H1 (cell line): ENCODE results near the gene UTS2R. TPM values are rescaled to one million over a fixed set of nuclear protein-coding genes. Genes with fewer than 3 reads are reported as not detected.

Source experiments
- CTCF ChIA-PET: fragments of 300-600 bp; sonication (Branson Sonifier 250); formaldehyde crosslinking; loops from one replicate; lab custom pipeline; 2021; ENCODE audit not compliant: partially characterized antibody; lab: Charles Lee
- POLR2A ChIA-PET: fragments of 300-600 bp; sonication (Branson Sonifier 250); formaldehyde crosslinking; loops from one replicate; lab custom pipeline; 2021; ENCODE audit warnings: inconsistent platforms; ENCODE audit not compliant: partially characterized antibody; lab: Charles Lee
- DNase-seq, 2 experiments: peaks; one replicate each; pipeline versions ENCODE4 v3.0.0 to v3.0.0-alpha.2; 2010 to 2022; ENCODE audit warnings: low spot score in 2 of 2, low read depth in 1 of 2, mixed read lengths in 1 of 2
- FAIRE-seq: peaks from 2 replicates; lab custom pipeline; 2011; peaks lifted over from hg19 to GRCh38; lab: Jason Lieb, UNC
- H2AFZ ChIP-seq: 2 replicates; pipeline ENCODE4 v1.8.1; 2012; ENCODE audit warnings: low read length, inconsistent platforms
- H2AK5ac ChIP-seq: 2 replicates; pipeline ENCODE4 v1.6.1; 2013; ENCODE audit warnings: low read depth, low read length
- H2BK120ac ChIP-seq: replicated peaks from 2 replicates; pipeline ENCODE3; 2013; ENCODE audit warnings: low read depth, low read length, inconsistent platforms
- H2BK12ac ChIP-seq: 2 replicates; pipeline ENCODE4 v1.6.1; 2013; ENCODE audit warnings: low read depth, low read length
- H2BK15ac ChIP-seq: 2 replicates; pipeline ENCODE4 v1.6.1; 2013; ENCODE audit warnings: low read length
- H2BK20ac ChIP-seq: 2 replicates; pipeline ENCODE4 v1.6.1; 2013; ENCODE audit warnings: low read length
- H2BK5ac ChIP-seq: 2 replicates; pipeline ENCODE4 v1.6.1; 2013; ENCODE audit warnings: low read depth, low read length
- H3K14ac ChIP-seq: 2 replicates; pipeline ENCODE4 v1.6.1; 2013; ENCODE audit warnings: inconsistent platforms; ENCODE audit not compliant: insufficient read length
- H3K18ac ChIP-seq: 2 replicates; pipeline ENCODE4 v1.6.1; 2013; ENCODE audit warnings: low read length; ENCODE audit errors: extremely low read depth
- H3K23ac ChIP-seq: 2 replicates; pipeline ENCODE4 v1.6.1; 2013; ENCODE audit warnings: inconsistent platforms; ENCODE audit not compliant: insufficient read length
- H3K23me2 ChIP-seq: 2 replicates; pipeline ENCODE4 v1.6.1; 2013; ENCODE audit warnings: low read depth, low read length
- H3K27ac ChIP-seq: 2 replicates; pipeline ENCODE4 v1.6.1; 2011; ENCODE audit warnings: low read depth, low read length, inconsistent platforms
- H3K27me3 ChIP-seq, 4 experiments: replicated peaks in 1 of 4; 1 replicate in 1 of 4; 2 replicates in 3 of 4; pipeline versions ENCODE4 v1.6.1 to v1.8.1; 2011 to 2013; ENCODE audit warnings: low read length in 3 of 4, mild to moderate bottlenecking in 3 of 4, inconsistent platforms in 2 of 4, mixed read lengths in 2 of 4, moderate library complexity in 1 of 4; ENCODE audit not compliant: control insufficient read depth in 3 of 4, insufficient read depth in 3 of 4; ENCODE audit errors: extremely low read depth in 1 of 4
- H3K36me3 ChIP-seq, 4 experiments: 2 replicates each; pipeline versions ENCODE4 v1.6.1 to v1.8.1; 2011 to 2013; ENCODE audit warnings: mild to moderate bottlenecking in 4 of 4, low read length in 3 of 4, moderate library complexity in 2 of 4, control low read depth in 1 of 4, inconsistent platforms in 1 of 4; ENCODE audit not compliant: insufficient read depth in 4 of 4, control insufficient read depth in 2 of 4
- H3K4ac ChIP-seq: replicated peaks from 2 replicates; pipeline ENCODE3; 2013; ENCODE audit warnings: low read length, low read depth, mixed read lengths, inconsistent platforms; ENCODE audit not compliant: insufficient read length
- H3K4me1 ChIP-seq, 4 experiments: replicated peaks in 1 of 4; 1 replicate in 1 of 4; 2 replicates in 3 of 4; pipeline versions ENCODE4 v1.6.1 to v1.8.1; 2011 to 2013; ENCODE audit warnings: low read length in 3 of 4, inconsistent platforms in 2 of 4, mixed read lengths in 1 of 4; ENCODE audit not compliant: insufficient read depth in 4 of 4, control insufficient read depth in 3 of 4
- H3K4me2 ChIP-seq, 2 experiments: 2 replicates each; pipeline versions ENCODE4 v1.6.1 to v1.8.1; 2011 to 2013; ENCODE audit warnings: low read depth in 2 of 2, low read length in 2 of 2, control low read depth in 1 of 2, inconsistent platforms in 1 of 2, mild to moderate bottlenecking in 1 of 2; ENCODE audit not compliant: insufficient read depth in 1 of 2
- H3K4me3 ChIP-seq, 4 experiments: fragments of 200-600, 300-600 bp in 1 of 4; sonication (generic), shearing (Covaris generic), sonication (Bioruptor Twin) in 1 of 4; 2 replicates each; pipeline versions ENCODE4 v1.5.1 to v1.8.1; 2011 to 2016; ENCODE audit warnings: low read length in 4 of 4, low read depth in 3 of 4, control low read depth in 2 of 4, inconsistent platforms in 2 of 4, mild to moderate bottlenecking in 2 of 4, mixed read lengths in 1 of 4, moderate library complexity in 1 of 4; ENCODE audit not compliant: insufficient read depth in 2 of 4; ENCODE audit errors: extremely low read depth in 1 of 4
- H3K56ac ChIP-seq: replicated peaks from 2 replicates; pipeline ENCODE3; 2013; ENCODE audit warnings: low read depth, mild to moderate bottlenecking, mixed read lengths, low read length, inconsistent platforms; ENCODE audit not compliant: insufficient read length
- H3K79me1 ChIP-seq: 2 replicates; pipeline ENCODE4 v1.6.1; 2013; ENCODE audit warnings: low read depth, low read length, control low read depth
- H3K79me2 ChIP-seq, 2 experiments: 2 replicates each; pipeline versions ENCODE4 v1.6.1 to v1.8.1; 2012 to 2013; ENCODE audit warnings: low read length in 2 of 2, mild to moderate bottlenecking in 2 of 2, inconsistent platforms in 1 of 2; ENCODE audit not compliant: insufficient read depth in 2 of 2, control insufficient read depth in 1 of 2
- H3K9ac ChIP-seq, 4 experiments: replicated peaks in 1 of 4; 1 replicate in 1 of 4; 2 replicates in 3 of 4; pipeline versions ENCODE4 v1.6.1 to v1.8.1; 2011 to 2013; ENCODE audit warnings: low read depth in 3 of 4, low read length in 3 of 4, control low read depth in 2 of 4, mild to moderate bottlenecking in 2 of 4, moderate library complexity in 2 of 4, inconsistent platforms in 1 of 4; ENCODE audit errors: extremely low read depth in 1 of 4
- H3K9me3 ChIP-seq, 2 experiments: 2 replicates each; pipeline versions ENCODE4 v1.6.1 to v1.8.1; 2012 to 2013; ENCODE audit warnings: mild to moderate bottlenecking in 2 of 2, moderate library complexity in 2 of 2, control low read depth in 1 of 2, inconsistent platforms in 1 of 2, low read depth in 1 of 2, low read length in 1 of 2, mixed read lengths in 1 of 2; ENCODE audit not compliant: insufficient read depth in 2 of 2
- H4K20me1 ChIP-seq, 2 experiments: replicated peaks in 1 of 2; 2 replicates each; pipeline versions ENCODE3 to v1.8.1; 2011 to 2013; ENCODE audit warnings: inconsistent platforms in 2 of 2, low read length in 2 of 2, mild to moderate bottlenecking in 1 of 2; ENCODE audit not compliant: insufficient read depth in 2 of 2, control insufficient read depth in 1 of 2
- H4K5ac ChIP-seq: 2 replicates; pipeline ENCODE4 v1.6.1; 2013; ENCODE audit warnings: low read length, low read depth, mixed read lengths, inconsistent platforms; ENCODE audit not compliant: insufficient read length
- H4K8ac ChIP-seq: 2 replicates; pipeline ENCODE4 v1.8.0; 2013; ENCODE audit warnings: mild to moderate bottlenecking, moderate library complexity, low read length, inconsistent platforms; ENCODE audit not compliant: insufficient read depth; ENCODE audit errors: extremely low read depth
- H4K91ac ChIP-seq: replicated peaks from 2 replicates; pipeline ENCODE3; 2013; ENCODE audit warnings: low read length, mixed read lengths, inconsistent platforms; ENCODE audit not compliant: insufficient read length
- GABPA ChIP-seq: IDR thresholded peaks from 2 replicates; pipeline ENCODE4 v1.6.1; 2011; ENCODE audit warnings: mild to moderate bottlenecking, low read length, moderate library complexity, borderline replicate concordance; ENCODE audit not compliant: insufficient read depth
- WGBS, 2 experiments: shearing (Covaris generic) in 1 of 2; methylation state at CpG; one replicate each; pipeline versions ENCODE4 v1.1.6 to v1.1.7; 2013 to 2015; ENCODE audit warnings: low lambda C conversion rate in 2 of 2, mixed read lengths in 2 of 2, inconsistent platforms in 1 of 2, low coverage in 1 of 2, missing lambda C conversion rate in 1 of 2; ENCODE audit not compliant: insufficient replicate concordance in 2 of 2, insufficient coverage in 1 of 2, insufficient read length in 1 of 2; ENCODE audit errors: extremely low coverage in 1 of 2, missing lambda C conversion rate in 1 of 2; 5-methylcytosine and 5-hydroxymethylcytosine counted together
- polyA plus RNA-seq, 7 experiments: library from polyadenylated mRNA; depleted of rRNA in 3 of 7; stranded (reverse) in 5 of 7; unstranded in 2 of 7; fragments of >200 nt in 5 of 7; fragments of 200-250 nt in 2 of 7; gene quantifications; 1 replicate in 5 of 7; 2 replicates in 1 of 7; 4 replicates in 1 of 7; pipeline versions ENCODE4 v1.2.1 to v1.2.3, GENCODE V29; 2011 to 2013; ENCODE audit warnings: missing spikeins in 2 of 7, mixed read lengths in 2 of 7
- total RNA-seq: library from RNA; stranded (reverse); fragmentation: NEBNext Ultra II Directional; extraction: Animal tissue kit (Norgen Biotek cat#: 25700); gene quantifications from 2 replicates; pipeline ENCODE4 v1.2.1, GENCODE V29; 2021

The UTS2R gene
- total and polyA plus RNA-seq, 2 of the 8 experiments (the other 6 are each of a cell fraction or from before 2014, with no cell fraction given): 0.27 TPM; not detected in 1

- WGBS, 2 experiments: 86% methylated on average over 23 of the region's 26 CpGs; no CpG with 5 or more reads in 1 of the 2 experiments
- Histone ChIP-seq H3K56ac (no peak overlapping the region), H2BK20ac (0 out of 2 replicates have a peak overlapping the region, but pooled peaks have one; percentile 48), H2BK120ac (no peak overlapping the region), H3K9me3 (no peaks in the 10 kb centered on the region), H3K4me2 (no peak overlapping the region), H3K79me1 (no peaks in the 10 kb centered on the region), H2BK12ac (no peak overlapping the region), H4K20me1 (peaks cover 0 to 3% of the 10 kb centered on the region in 2 experiments), H2BK5ac (no peak overlapping the region), H3K27me3 (no peaks in the 10 kb centered on the region; a peak in 2 of 7 replicates), H3K14ac (no peak overlapping the region), H3K9ac (no peak overlapping the region), H4K8ac (peak overlapping the region; percentile 36), H2AFZ (no peak overlapping the region), H4K5ac (no peak overlapping the region), H3K23ac (no peak overlapping the region), H3K36me3 (no peaks in the 10 kb centered on the region), H4K91ac (peak overlapping the region; percentile 30), H3K4me3 (no peak overlapping the region), H2BK15ac (peak overlapping the region; percentile 46; the same call in 1 of the 2 replicates), H3K79me2 (no peaks in the 10 kb centered on the region), H3K27ac (no peak overlapping the region), H3K4me1 (peaks cover 0 to 9% (median 5%) of the 10 kb centered on the region in 4 experiments; a peak in 5 of 7 replicates), H3K23me2 (no peaks in the 10 kb centered on the region), H3K4ac (no peak overlapping the region), H2AK5ac (no peak overlapping the region), H3K18ac (no peak overlapping the region)
- CTCF ChIA-PET: interaction anchor here (0.8 to 1.4 kb wide), 8 partner anchors 11 to 168 kb away, joined by 3 to 6 read pairs (median 4); no protein-coding TSS in a partner anchor
- DNase-seq (no peak), FAIRE-seq (no peak)
- POLR2A ChIA-PET: interaction anchor here (0.7 to 2.9 kb wide), 5 partner anchors 8 to 34 kb away, joined by 3 to 14 read pairs (median 3); no protein-coding TSS in a partner anchor
- 0 out of 2 replicates have a peak, but pooled peaks have one; percentile 19 for TF ChIP-seq GABPA
Measured at GRCh38 chr17:82384730-82385481, 13.3 kb downstream of the UTS2R start.
